8988T (cell line): ENCODE results near the gene PROM2.

Source experiments
- DNase-seq: peaks from one replicate; pipeline ENCODE4 v3.0.0; 2011

PROM2 gene

DNA sequence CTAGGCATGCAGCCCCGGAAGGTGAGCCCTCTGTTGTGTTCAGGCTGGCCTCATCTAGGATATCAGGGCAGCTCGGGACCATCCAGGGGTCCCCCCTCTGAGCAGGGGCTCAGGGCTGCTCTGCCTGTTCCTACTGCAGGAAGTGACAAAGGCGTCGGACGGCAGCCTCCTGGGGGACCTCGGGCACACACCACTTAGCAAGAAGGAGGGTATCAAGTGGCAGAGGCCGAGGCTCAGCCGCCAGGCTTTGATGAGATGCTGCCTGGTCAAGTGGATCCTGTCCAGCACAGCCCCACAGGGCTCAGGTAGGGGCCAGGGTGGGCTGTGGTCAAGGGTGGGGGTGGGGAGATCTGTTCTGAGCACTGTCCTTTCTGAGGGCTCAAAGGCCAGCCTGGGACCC is 36.0 kb downstream of the PROM2 start:
- DNase-seq = no peak

GRCh38 chr2:95310651-95311050 is 36.4 kb downstream of the PROM2 start:
- no peak for DNase-seq

- DNase-seq = no peak
These were observed 37.7 kb downstream of the PROM2 start for GRCh38 chr2:95311815-95312542.

GRCh38 chr2:95312543-95313201 is 38.4 kb downstream of the PROM2 start:
- DNase-seq = no peak

DNA sequence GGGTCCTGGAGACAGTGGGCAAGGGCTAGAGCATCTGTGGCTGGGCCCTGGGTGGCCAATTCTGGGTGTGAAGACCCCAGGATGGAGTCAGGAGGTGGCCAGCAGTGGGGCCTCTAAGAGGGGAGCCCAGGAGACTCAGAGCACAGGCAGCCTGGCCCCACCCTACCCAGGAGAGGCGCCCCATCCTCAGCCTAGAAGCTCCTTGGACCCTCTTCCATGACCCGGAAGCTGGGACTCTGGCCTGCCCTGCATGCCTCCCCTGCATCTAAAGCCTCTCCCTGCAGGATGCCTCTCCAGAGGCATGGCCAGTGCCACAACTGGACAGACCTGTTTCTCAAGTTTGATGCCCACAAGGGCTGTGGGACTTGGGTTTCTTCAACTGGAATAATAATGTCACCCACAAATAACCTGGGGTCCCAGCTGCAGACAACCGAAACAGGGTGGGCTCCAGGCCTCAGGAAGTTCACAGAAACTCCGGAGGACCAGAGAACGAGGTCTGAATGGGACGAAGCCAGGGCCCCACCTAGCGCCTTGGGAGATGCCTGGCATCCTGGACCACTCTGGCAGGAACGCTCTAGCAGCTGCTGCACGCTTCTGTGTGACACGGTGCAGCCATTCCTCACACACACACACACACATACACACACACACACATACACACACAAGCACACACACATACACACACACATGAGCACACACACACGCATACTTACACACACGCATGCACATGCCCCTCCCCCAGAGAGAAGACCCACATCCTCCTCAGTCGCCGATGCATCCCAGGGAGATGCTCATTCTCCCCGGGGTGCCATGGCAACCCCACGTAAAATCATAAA is 39.3 kb downstream of the PROM2 start:
- DNase-seq = no peak

DNA sequence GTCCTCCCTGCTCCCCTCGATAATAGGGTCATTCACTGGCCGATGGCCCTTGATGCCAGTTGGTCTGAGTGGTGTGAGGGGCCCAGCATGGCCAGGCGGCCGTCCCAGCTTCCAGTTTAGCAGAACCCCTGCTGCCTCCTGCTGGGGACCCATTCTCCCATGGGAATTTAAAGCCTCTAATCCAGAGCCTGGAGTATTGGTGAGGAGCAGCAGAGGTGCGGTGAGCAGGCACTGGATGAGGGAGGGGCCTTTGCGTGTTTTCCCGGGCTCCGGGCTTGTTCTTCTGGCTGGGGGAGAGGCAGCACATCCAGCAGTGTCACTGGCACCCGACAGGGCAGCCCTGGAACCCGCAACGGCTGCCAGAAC is 40.3 kb downstream of the PROM2 start:
- DNase-seq = no peak

DNA sequence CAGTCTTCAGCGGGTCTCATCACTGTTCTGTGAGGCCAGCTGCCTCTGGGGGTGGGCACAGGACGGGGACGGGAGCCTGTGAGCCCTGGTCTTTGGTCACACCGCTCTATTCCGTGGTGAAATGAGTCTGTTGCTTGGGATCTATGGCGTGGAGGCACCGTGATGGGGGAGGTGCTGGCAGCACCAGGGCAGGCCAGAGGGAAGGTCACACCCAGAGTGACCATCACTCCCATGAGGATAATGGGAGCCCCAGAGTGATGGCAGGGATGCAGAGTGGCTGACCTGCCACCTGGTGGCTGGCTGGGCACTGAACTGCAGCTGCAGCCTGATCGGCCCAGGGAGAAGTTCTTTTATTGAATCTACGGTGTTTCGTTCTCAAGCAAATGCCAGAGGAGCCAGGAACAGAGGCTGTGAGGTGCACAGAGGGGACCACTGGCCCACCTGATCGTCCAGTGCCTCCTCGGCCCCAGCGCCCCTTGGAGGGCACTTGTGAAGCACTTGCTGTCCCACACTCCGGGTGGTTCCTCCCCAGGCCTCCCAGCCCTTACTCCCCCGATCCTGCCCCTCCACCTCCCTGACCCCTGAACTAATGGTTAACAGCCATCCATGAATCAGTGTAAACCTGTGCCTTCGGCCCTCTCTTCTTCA is 40.8 kb downstream of the PROM2 start:
- DNase-seq = peak; percentile 92

DNA sequence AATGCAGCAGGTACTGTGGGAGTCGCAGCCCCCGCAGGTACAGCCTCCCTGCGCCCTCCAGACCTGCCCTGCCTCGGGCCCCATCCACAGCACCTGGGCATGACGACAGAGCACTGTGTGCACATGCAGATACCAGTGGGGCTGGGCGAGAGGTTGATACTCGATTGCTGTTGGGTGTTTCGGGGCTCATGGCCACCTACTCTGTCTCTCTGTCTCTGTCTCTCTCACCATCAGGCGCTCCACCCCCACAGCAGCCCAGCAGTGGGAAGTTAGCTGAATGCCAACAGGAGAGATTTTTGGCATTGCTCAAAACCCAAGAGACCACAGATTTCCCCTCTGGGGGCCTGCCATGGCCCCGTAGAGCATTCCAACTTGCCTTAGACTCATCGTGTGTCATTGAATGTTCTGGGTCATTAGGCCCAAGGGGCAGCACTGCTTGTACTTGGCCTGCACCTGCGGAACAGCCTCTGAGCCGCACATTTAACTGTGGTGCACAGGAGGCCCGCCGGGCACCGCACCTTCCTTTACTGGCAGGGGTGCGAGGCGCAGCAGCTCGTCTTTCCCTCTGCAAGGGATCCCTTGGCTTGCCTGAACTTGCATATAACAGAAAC is 41.7 kb downstream of the PROM2 start:
- no peak for DNase-seq

DNA sequence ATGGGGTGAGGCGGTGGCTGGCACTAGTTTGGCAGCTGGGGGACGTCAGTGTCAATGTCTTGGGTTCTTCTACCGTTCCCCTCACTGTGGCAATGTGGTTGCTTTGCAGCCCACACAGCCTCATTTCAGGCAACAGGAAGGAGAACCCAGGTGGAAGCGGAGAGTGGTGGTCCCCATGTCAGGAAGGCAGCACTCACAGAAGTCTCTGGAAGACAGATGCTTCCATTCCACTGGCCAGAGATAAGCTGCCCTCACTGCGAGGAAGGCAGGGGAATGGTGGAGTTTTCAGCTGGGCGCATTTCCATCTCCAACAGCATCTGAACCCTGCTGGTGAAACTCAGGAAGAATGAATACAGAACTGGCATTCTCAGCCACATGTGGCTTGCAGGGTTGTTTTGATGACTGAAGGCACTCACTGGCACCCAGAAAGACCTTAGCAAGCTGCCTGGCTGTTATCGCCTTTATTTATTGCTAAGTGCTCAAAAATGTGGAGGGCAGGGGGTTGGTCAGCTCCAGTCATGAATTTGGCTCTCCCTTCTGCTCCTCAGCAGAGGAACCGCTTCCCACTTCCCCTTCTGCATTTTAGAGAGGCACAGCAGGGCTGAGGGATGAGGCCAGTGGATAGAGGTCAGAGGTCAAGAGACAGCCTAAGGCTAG is 42.3 kb downstream of the PROM2 start:
- no peak for DNase-seq

- DNase-seq = no peak
These were observed 42.9 kb downstream of the PROM2 start for GRCh38 chr2:95317123-95317500.

- DNase-seq = no peak
These were observed 43.6 kb downstream of the PROM2 start for GRCh38 chr2:95317665-95318425.

GRCh38 chr2:95318431-95319220 is 44.4 kb downstream of the PROM2 start:
- no peak for DNase-seq

DNA sequence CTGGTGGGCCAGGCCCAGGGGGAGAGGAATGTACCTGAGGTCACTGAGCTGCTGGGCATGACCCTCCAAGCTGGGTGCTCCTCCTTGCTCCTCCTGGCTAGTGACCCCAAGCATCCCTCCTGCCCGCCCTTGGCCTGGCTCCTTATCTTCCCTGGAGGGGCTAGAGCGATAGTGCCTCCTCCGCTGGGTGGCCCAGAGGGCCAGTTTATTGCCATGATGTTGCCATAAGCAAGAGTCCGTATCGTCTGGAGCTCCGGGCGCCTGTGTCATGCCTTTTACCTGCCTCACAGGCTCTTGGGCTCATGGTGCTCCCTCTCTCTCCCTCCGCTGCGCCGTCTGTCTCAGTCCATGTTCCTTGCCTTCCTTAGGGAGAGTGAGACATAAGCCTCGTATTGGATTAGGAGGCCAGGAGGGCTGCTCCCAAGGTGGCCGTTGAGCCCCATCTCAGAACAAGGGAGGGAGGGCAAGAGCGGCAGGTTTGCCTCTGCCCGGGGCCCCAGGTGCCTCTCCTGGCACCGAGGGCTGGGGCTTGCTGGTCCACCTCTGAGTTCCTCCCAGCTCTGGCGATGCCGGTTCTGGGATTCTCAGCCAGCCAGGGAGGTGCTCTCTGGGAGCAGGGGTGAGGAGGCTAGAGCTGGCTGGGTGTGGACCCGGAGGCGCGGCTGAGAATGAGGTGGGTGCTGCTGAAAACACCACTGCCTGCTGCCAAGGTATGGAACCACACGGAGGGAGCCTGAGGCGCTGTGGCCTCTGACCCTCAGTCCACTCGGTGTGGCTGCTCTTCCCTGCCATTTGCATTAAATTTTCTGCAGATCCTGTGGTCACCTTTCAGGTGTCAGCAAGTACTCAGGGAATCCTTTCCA is 45.5 kb downstream of the PROM2 start:
- DNase-seq = no peak

GRCh38 chr2:95320344-95320712 is 46.1 kb downstream of the PROM2 start:
- no peak for DNase-seq

- DNase-seq = no peak
These were observed 46.9 kb downstream of the PROM2 start for GRCh38 chr2:95320986-95321767.

DNA sequence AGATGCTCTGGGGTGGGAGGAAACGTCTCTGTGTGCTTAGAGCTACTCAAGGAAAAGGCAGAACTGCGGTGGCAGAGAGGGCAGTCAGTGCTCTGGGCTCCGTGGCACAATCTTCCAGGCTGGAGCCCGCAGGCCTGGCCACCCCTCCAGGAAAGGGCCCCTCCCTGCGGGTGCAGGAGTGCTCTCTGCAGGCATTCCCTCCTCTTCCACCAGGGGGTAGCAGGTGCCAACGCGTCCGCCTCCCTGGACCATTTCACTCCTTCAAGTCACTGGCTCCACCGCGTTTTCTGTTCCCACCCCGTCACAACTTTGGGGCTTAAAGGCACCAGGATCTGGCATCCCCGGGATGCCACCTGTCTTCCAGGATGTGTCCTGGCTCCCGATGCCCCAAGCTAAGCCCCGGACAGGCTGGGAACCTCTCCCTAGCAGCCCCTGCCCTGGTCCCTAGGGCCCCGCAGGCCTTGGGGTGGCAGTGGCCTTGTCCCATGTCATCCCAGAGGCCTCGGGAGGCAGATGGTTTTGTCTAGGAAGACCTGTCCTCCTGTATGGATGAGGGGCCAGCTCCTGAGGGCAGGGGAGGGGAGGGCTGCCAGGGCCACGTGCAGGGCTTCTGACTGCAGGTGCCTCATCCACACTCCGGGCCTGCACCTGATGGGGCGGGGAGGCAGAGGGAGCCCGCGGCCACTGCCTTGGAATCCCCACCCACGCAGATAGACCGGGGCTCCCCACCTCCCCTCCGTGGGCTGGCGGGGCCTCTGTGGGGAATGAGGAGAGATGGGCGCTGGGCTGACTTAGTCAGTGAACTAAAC is 49.3 kb downstream of the PROM2 start:
- peak; percentile 87 for DNase-seq

DNA sequence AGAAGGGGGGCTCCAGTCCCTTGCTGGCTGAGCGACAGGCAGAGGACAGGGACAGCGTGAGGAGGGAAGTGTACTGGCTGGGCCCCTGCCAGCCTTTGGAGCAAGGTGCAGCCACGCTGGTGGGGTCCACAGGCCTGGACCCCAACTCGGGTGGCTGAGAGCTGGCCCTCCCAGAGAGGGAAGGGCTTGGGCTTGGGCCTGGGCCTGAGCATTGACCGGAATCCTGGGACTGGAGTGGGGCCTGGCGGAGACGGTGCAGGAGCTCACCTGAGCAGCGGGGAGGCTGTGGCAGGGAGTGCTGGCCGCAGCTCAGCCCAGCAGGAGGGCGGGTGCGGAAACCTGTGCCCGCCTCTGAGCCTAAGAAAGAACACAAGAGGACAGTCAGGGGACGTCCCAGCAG is 50.8 kb downstream of the PROM2 start:
- no peak for DNase-seq
